ENCODE data around the gene ABCC2. TPM values are rescaled to one million over a fixed set of nuclear protein-coding genes. Genes with fewer than 3 reads are reported as not detected.
"Not testable (repeated sequence)": the region's sequence is repeated elsewhere in the genome, so short reads cannot be mapped to it uniquely, and the experiment has no call there.

The ABCC2 gene
- total and polyA plus RNA-seq, 5 donors from 2014 or later: 0.31 to 3.6 (median 0.44) TPM

DNA sequence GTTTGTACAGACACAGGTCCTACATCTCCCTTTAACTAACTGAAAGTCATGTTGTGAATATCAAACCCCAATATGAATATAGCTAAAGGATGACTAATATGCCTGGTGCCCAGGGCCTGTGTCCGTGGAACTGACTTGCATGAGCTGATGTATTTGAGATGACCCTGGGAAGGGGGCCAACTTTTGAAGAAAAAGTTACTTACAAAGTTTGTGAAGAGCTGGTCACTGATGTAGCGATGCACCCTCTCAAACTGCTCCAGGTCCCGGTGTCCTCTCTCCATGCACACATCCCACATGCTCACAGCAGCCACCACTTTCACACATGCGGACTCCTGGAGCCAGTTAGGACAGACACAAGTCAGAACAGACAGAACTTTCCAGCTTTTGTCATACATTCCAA lies 106.2 kb downstream of the ABCC2 start:
- H3K4me3 ChIP-seq (ENCODE audit: low read depth, low read length): no peak overlapping the region
- H3K27me3 Mint-ChIP-seq: peaks cover 7% of the 10 kb centered on the region
- peaks cover 38% of the 10 kb centered on the region for H3K36me3 Mint-ChIP-seq
- no peak overlapping the region for H3K27ac ChIP-seq (ENCODE audit: insufficient read depth, low read length, poor library complexity, severe bottlenecking)
- no peaks in the 10 kb centered on the region for H3K27me3 ChIP-seq (ENCODE audit: control insufficient read depth, insufficient read depth, low read length)
- no peaks in the 10 kb centered on the region for H3K9me3 Mint-ChIP-seq
- H3K36me3 ChIP-seq (ENCODE audit: control insufficient read depth, insufficient read depth, low read length): peaks cover 4% of the 10 kb centered on the region
- no peaks in the 10 kb centered on the region for H3K4me1 ChIP-seq (ENCODE audit: control insufficient read depth, insufficient read depth, low read length, poor library complexity, severe bottlenecking)
- H3K9me3 ChIP-seq (ENCODE audit: control insufficient read depth in 2 of 2, low read length in 2 of 2): no peaks in the 10 kb centered on the region
- DNase-seq: no peak
- ATAC-seq (ENCODE audit: low read depth in 2 of 2): no peak
- H3K4me1 Mint-ChIP-seq: no peaks in the 10 kb centered on the region
- no peak overlapping the region for H3K4me3 Mint-ChIP-seq
- H3K27ac Mint-ChIP-seq: no peak overlapping the region

DNA sequence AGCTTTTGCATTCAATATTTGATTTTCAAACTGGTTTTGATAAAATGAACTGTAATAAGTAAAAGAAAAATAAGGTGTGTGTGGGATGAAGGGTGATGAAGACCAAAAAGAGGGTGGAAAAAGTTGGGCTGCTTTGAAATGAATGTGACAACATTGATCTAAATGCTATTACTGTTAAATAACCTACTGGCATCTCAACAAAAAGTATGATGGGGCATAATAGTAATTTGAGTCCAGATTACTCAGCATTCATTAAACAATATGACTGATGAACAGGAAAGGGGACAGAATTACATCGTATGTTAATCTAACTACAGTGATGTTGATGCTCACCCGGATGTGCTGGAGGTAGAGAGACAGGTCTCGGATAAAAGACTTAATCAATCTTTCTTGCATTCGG lies 112.2 kb downstream of the ABCC2 start:
- H3K4me3 ChIP-seq (ENCODE audit: low read depth, low read length): no peak overlapping the region
- H3K36me3 ChIP-seq (ENCODE audit: control insufficient read depth, insufficient read depth, low read length): no peaks in the 10 kb centered on the region
- H3K9me3 ChIP-seq (ENCODE audit: control insufficient read depth in 2 of 2, low read length in 2 of 2): no peaks in the 10 kb centered on the region
- H3K4me1 ChIP-seq (ENCODE audit: control insufficient read depth, insufficient read depth, low read length, poor library complexity, severe bottlenecking): no peaks in the 10 kb centered on the region
- H3K36me3 Mint-ChIP-seq: peaks cover 42% of the 10 kb centered on the region
- ATAC-seq (ENCODE audit: low read depth in 2 of 2) (no peak), DNase-seq (no peak)
- no peak overlapping the region for H3K27ac ChIP-seq (ENCODE audit: insufficient read depth, low read length, poor library complexity, severe bottlenecking)
- H3K27ac Mint-ChIP-seq: no peak overlapping the region
- H3K4me3 Mint-ChIP-seq: no peak overlapping the region
- no peaks in the 10 kb centered on the region for H3K27me3 Mint-ChIP-seq
- H3K9me3 Mint-ChIP-seq: no peaks in the 10 kb centered on the region
- H3K4me1 Mint-ChIP-seq: no peaks in the 10 kb centered on the region
- H3K27me3 ChIP-seq (ENCODE audit: control insufficient read depth, insufficient read depth, low read length): no peaks in the 10 kb centered on the region

GRCh38 chr10:99895066-99895465 lies 112.6 kb downstream of the ABCC2 start:
- not testable (repeated sequence) for H3K4me3 Mint-ChIP-seq; H3K36me3 ChIP-seq (ENCODE audit: control insufficient read depth, insufficient read depth, low read length); H3K4me1 Mint-ChIP-seq; H3K4me3 ChIP-seq (ENCODE audit: low read depth, low read length); H3K27me3 ChIP-seq (ENCODE audit: control insufficient read depth, insufficient read depth, low read length); ATAC-seq (ENCODE audit: low read depth in 2 of 2); H3K27ac Mint-ChIP-seq; DNase-seq; H3K9me3 ChIP-seq (ENCODE audit: control insufficient read depth in 2 of 2, low read length in 2 of 2); H3K27me3 Mint-ChIP-seq; H3K4me1 ChIP-seq (ENCODE audit: control insufficient read depth, insufficient read depth, low read length, poor library complexity, severe bottlenecking); H3K27ac ChIP-seq (ENCODE audit: insufficient read depth, low read length, poor library complexity, severe bottlenecking); H3K9me3 Mint-ChIP-seq
- peaks cover 44% of the 10 kb centered on the region for H3K36me3 Mint-ChIP-seq

- no peaks in the 10 kb centered on the region for H3K4me1 Mint-ChIP-seq
- no peaks in the 10 kb centered on the region for H3K9me3 Mint-ChIP-seq
- ATAC-seq (ENCODE audit: low read depth in 2 of 2) (no peak), DNase-seq (no peak)
- no peak overlapping the region for H3K27ac ChIP-seq (ENCODE audit: insufficient read depth, low read length, poor library complexity, severe bottlenecking)
- peaks cover 41% of the 10 kb centered on the region for H3K36me3 Mint-ChIP-seq
- no peak overlapping the region for H3K4me3 ChIP-seq (ENCODE audit: low read depth, low read length)
- H3K4me3 Mint-ChIP-seq: no peak overlapping the region
- H3K9me3 ChIP-seq (ENCODE audit: control insufficient read depth in 2 of 2, low read length in 2 of 2): no peaks in the 10 kb centered on the region
- H3K27ac Mint-ChIP-seq: no peak overlapping the region
- no peaks in the 10 kb centered on the region for H3K27me3 Mint-ChIP-seq
- H3K27me3 ChIP-seq (ENCODE audit: control insufficient read depth, insufficient read depth, low read length): no peaks in the 10 kb centered on the region
- no peaks in the 10 kb centered on the region for H3K36me3 ChIP-seq (ENCODE audit: control insufficient read depth, insufficient read depth, low read length)
- no peaks in the 10 kb centered on the region for H3K4me1 ChIP-seq (ENCODE audit: control insufficient read depth, insufficient read depth, low read length, poor library complexity, severe bottlenecking)
These were observed 113.4 kb downstream of the ABCC2 start for GRCh38 chr10:99895867-99896266.

Other genes with a start within 250 kb of the ABCC2 start
- gene NKX2-3, start 249.7 kb upstream of the ABCC2 start, total RNA-seq: not detected
- gene NKX2-3, start 249.7 kb upstream of the ABCC2 start, polyA plus RNA-seq: not detected
- gene SLC25A28, start 162.2 kb upstream of the ABCC2 start, total RNA-seq: 94.7 TPM
- gene SLC25A28, start 162.2 kb upstream of the ABCC2 start, polyA plus RNA-seq: 10 to 100 TPM; 18.6 to 24.4 (median 21.5) TPM
- gene ENTPD7, start 123.1 kb upstream of the ABCC2 start, total RNA-seq: 3.2 TPM
- 1 to 10 TPM in 3 of 4 donors, under 1 TPM in 1; 0.94 to 1.5 (median 1.4) TPM for gene ENTPD7, start 123.1 kb upstream of the ABCC2 start, polyA plus RNA-seq
- gene COX15, start 50.5 kb upstream of the ABCC2 start, total RNA-seq: 18.0 TPM
- gene COX15, start 50.5 kb upstream of the ABCC2 start, polyA plus RNA-seq: 10 to 100 TPM; 36.0 to 42.3 (median 37.5) TPM
- gene CUTC, start 50.4 kb upstream of the ABCC2 start, total RNA-seq: 21.8 TPM
- 10 to 100 TPM; 62.7 to 81.0 (median 76.9) TPM for gene CUTC, start 50.4 kb upstream of the ABCC2 start, polyA plus RNA-seq
- gene DNMBP, start 227.3 kb downstream of the ABCC2 start, total RNA-seq: 2.4 TPM
- gene DNMBP, start 227.3 kb downstream of the ABCC2 start, polyA plus RNA-seq: under 1 TPM; 0.22 to 0.82 (median 0.61) TPM

Measured in CD4-positive, CD25-positive, alpha-beta regulatory T cell (primary cell).